ENCODE results near the gene FBXO44. TPM values are rescaled to one million over a fixed set of nuclear protein-coding genes. Genes with fewer than 3 reads are reported as not detected.

FBXO44 gene
- total RNA-seq, 1 experiment from 2014 or later: 60.9 TPM

- TF ChIP-seq ELF1 (IDR thresholded peaks at IDR 0.05; ENCODE audit: borderline replicate concordance, low read depth): no peak
- TF ChIP-seq EZH2phosphoT487 (IDR thresholded peaks at IDR 0.05; ENCODE audit: borderline replicate concordance): no peak
- no peak for TF ChIP-seq ATF3 (IDR thresholded peaks at IDR 0.05)
- TF ChIP-seq CEBPB (IDR thresholded peaks at IDR 0.05; ENCODE audit: low read depth): no peak
- no peak overlapping the region for H3K4me3 ChIP-seq (replicated peaks in 1 of 2; ENCODE audit: low read depth in 1 of 2, low read length in 2 of 2)
These were observed 42.7 kb downstream of the FBXO44 start for GRCh38 chr1:11697188-11697892.

GRCh38 chr1:11697893-11698210 lies 43.2 kb downstream of the FBXO44 start:
- H3K27ac ChIP-seq (ENCODE audit: low read depth, low read length): no peak overlapping the region
- H2AFZ ChIP-seq (ENCODE audit: low read depth, low read length, poor library complexity, severe bottlenecking): no peak overlapping the region
- no peak overlapping the region for H3K9ac ChIP-seq (ENCODE audit: low read length)
- no peak overlapping the region for H3K4me2 ChIP-seq (ENCODE audit: low read length)
- ChIA-PET CTCF (no interaction called here), POLR2A (no interaction called here), RAD21 (ENCODE audit: low non-redundant PET in 1 of 2, low total read pairs in 2 of 2, uncharacterized antibody in 2 of 2, unreplicated experiment in 2 of 2) (no interaction called here)
- H3K9me3 ChIP-seq (ENCODE audit: control insufficient read depth in 1 of 2, insufficient read depth in 1 of 2, low read depth in 1 of 2, low read length in 2 of 2): no peaks in the 10 kb centered on the region
- intact Hi-C loops (cut with micrococcal nuclease): no loop called here
- no peaks in the 10 kb centered on the region for H3K36me3 ChIP-seq (ENCODE audit: control insufficient read depth in 1 of 2, insufficient read depth in 2 of 2, low read length in 2 of 2)
- ATAC-seq (no peak), DNase-seq (ENCODE audit: low read depth, low spot score) (no peak)
- H3K4me3 ChIP-seq (replicated peaks in 1 of 2; ENCODE audit: low read depth in 1 of 2, low read length in 2 of 2): no peak overlapping the region
- no peaks in the 10 kb centered on the region for H4K20me1 ChIP-seq (ENCODE audit: insufficient read depth)
- BruUV-seq (replicated peaks): no TSS peak
- H3K4me1 ChIP-seq (ENCODE audit: control insufficient read depth in 1 of 2, insufficient read depth in 2 of 2, low read length in 2 of 2): peaks cover 11 to 15% of the 10 kb centered on the region in 2 experiments
- no peaks in the 10 kb centered on the region for H3K79me2 ChIP-seq (ENCODE audit: insufficient read depth, low read length)
- no peaks in the 10 kb centered on the region for H3K9me2 ChIP-seq (ENCODE audit: insufficient read depth)
- TF ChIP-seq CBX3 (IDR thresholded peaks at IDR 0.05; ENCODE audit: low read depth): no peak
- H3K27me3 ChIP-seq (ENCODE audit: insufficient read depth, low read length): peaks cover 17% of the 10 kb centered on the region; the same call in 1 of the 2 replicates

More at GRCh38 chr1:11697188-11697892, 42.7 kb downstream of the FBXO44 start:
- H3K9ac ChIP-seq (ENCODE audit: low read length): no peak overlapping the region
- H3K4me1 ChIP-seq (ENCODE audit: control insufficient read depth in 1 of 2, insufficient read depth in 2 of 2, low read length in 2 of 2): peaks cover 15 to 20% of the 10 kb centered on the region in 2 experiments
- H2AFZ ChIP-seq (ENCODE audit: low read depth, low read length, poor library complexity, severe bottlenecking): no peak overlapping the region
- no peaks in the 10 kb centered on the region for H3K9me2 ChIP-seq (ENCODE audit: insufficient read depth)
- RAD21 ChIA-PET (ENCODE audit: low non-redundant PET in 1 of 2, low total read pairs in 2 of 2, uncharacterized antibody in 2 of 2, unreplicated experiment in 2 of 2): no interaction called here
- H3K27ac ChIP-seq (ENCODE audit: low read depth, low read length): no peak overlapping the region
- DNase-seq (ENCODE audit: low read depth, low spot score) (no peak), ATAC-seq (no peak)
- no peaks in the 10 kb centered on the region for H3K79me2 ChIP-seq (ENCODE audit: insufficient read depth, low read length)
- H3K27me3 ChIP-seq (ENCODE audit: insufficient read depth, low read length): peaks cover 17% of the 10 kb centered on the region; the same call in 1 of the 2 replicates
- H3K36me3 ChIP-seq (ENCODE audit: control insufficient read depth in 1 of 2, insufficient read depth in 2 of 2, low read length in 2 of 2): no peaks in the 10 kb centered on the region
- no peak overlapping the region for H3K4me2 ChIP-seq (ENCODE audit: low read length)
- CTCF ChIA-PET: no interaction called here
- no peaks in the 10 kb centered on the region for H3K9me3 ChIP-seq (ENCODE audit: control insufficient read depth in 1 of 2, insufficient read depth in 1 of 2, low read depth in 1 of 2, low read length in 2 of 2)
- intact Hi-C loops (cut with micrococcal nuclease): no loop called here
- no peaks in the 10 kb centered on the region for H4K20me1 ChIP-seq (ENCODE audit: insufficient read depth)
- POLR2A ChIA-PET: no interaction called here
- BruUV-seq (replicated peaks): no TSS peak
